HepG2 (cell line): ENCODE measurements around the gene AMPH.

Source experiments
- CTCF ChIP-seq: sonication (generic); formaldehyde crosslinking; IDR thresholded peaks from 2 replicates; pipeline ENCODE4 v1.5.0; 2020; ENCODE audit warnings: mild to moderate bottlenecking, missing genetic modification reagents, moderate library complexity
- GATA4 ChIP-seq: sonication (generic); IDR thresholded peaks from 2 replicates; pipeline ENCODE4 v1.6.1; 2016; ENCODE audit warnings: antibody characterized with exemption, low read depth, borderline replicate concordance
- MED1 ChIP-seq: sonication (generic); formaldehyde crosslinking; IDR thresholded peaks from 2 replicates; pipeline ENCODE4 v1.4.0; 2020; ENCODE audit warnings: missing genetic modification reagents

GRCh38 chr7:38453168-38453567, 178.0 kb downstream of the AMPH start:
- no peak for TF ChIP-seq CTCF
- no peak for TF ChIP-seq GATA4
- no peak for TF ChIP-seq MED1 (CRISPR knock-in tag)
